ENCODE results near the gene ETF1.

DNA sequence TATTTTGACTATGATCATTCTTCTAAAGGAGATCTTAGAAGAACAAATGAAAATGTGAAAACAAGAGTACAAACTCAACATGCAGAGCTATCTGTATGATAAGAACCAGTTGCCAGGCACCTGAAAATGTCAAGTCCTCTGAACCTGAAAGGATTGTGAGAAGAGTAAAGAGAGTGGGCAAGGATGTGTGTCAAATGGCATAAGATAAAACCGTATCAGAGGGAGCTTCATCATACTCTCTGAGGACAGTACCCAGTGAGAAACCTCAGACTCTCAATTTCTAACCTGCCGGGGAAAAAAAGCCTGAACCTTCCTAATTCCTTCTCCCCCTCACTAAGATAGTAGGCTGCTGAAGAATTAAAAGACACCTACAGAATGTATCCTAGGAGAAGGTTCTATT is 6.8 kb downstream of the ETF1 start:
- no peak for TF ChIP-seq POLR2A (IDR thresholded peaks at IDR 0.05)
- TF ChIP-seq, protein P1, sequence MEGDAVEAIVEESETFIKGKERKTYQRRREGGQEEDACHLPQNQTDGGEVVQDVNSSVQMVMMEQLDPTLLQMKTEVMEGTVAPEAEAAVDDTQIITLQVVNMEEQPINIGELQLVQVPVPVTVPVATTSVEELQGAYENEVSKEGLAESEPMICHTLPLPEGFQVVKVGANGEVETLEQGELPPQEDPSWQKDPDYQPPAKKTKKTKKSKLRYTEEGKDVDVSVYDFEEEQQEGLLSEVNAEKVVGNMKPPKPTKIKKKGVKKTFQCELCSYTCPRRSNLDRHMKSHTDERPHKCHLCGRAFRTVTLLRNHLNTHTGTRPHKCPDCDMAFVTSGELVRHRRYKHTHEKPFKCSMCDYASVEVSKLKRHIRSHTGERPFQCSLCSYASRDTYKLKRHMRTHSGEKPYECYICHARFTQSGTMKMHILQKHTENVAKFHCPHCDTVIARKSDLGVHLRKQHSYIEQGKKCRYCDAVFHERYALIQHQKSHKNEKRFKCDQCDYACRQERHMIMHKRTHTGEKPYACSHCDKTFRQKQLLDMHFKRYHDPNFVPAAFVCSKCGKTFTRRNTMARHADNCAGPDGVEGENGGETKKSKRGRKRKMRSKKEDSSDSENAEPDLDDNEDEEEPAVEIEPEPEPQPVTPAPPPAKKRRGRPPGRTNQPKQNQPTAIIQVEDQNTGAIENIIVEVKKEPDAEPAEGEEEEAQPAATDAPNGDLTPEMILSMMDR (IDR thresholded peaks at IDR 0.05) = no peak
- TF ChIP-seq EP300 (IDR thresholded peaks at IDR 0.05) = no peak
- TF ChIP-seq POLR2AphosphoS5 (IDR thresholded peaks at IDR 0.05) = no peak
